ENCODE data around the gene STAB2.

STAB2 gene, protein sequence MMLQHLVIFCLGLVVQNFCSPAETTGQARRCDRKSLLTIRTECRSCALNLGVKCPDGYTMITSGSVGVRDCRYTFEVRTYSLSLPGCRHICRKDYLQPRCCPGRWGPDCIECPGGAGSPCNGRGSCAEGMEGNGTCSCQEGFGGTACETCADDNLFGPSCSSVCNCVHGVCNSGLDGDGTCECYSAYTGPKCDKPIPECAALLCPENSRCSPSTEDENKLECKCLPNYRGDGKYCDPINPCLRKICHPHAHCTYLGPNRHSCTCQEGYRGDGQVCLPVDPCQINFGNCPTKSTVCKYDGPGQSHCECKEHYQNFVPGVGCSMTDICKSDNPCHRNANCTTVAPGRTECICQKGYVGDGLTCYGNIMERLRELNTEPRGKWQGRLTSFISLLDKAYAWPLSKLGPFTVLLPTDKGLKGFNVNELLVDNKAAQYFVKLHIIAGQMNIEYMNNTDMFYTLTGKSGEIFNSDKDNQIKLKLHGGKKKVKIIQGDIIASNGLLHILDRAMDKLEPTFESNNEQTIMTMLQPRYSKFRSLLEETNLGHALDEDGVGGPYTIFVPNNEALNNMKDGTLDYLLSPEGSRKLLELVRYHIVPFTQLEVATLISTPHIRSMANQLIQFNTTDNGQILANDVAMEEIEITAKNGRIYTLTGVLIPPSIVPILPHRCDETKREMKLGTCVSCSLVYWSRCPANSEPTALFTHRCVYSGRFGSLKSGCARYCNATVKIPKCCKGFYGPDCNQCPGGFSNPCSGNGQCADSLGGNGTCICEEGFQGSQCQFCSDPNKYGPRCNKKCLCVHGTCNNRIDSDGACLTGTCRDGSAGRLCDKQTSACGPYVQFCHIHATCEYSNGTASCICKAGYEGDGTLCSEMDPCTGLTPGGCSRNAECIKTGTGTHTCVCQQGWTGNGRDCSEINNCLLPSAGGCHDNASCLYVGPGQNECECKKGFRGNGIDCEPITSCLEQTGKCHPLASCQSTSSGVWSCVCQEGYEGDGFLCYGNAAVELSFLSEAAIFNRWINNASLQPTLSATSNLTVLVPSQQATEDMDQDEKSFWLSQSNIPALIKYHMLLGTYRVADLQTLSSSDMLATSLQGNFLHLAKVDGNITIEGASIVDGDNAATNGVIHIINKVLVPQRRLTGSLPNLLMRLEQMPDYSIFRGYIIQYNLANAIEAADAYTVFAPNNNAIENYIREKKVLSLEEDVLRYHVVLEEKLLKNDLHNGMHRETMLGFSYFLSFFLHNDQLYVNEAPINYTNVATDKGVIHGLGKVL (N-terminal part only)

DNA sequence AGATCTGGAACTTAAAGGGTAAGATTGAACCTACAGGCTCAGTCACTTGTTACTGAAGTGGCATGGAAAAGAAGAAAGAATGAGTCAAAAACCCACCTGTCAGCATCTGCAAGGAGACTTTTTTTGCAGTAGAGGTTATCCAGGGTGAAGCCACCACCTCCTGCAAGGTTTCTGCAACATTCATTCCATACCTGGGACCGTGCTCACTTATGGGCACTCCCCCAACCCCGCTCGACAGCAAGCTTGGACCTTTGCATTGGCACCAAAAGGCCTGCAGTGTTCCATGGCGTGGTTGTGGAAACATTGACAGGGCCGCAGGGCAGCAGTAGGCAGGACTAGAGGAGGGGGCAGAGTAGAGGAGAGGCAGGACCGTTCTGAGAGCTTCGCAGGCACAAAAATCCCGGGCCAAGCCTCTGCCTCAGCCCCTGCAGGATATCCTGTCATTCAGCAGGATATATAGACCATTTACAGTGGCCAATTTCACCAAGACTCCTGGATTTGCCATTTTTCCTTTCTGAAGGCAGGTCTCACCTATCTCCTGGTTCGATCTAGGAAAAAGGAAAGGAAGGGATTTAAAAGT lies at the start of gene STAB2:
TSS of gene STAB2 (plus strand) at position 483 of the 580 bp plus-strand sequence. CDS start 204 bp downstream, outside the sequence.
- no peak for DNase-seq (ENCODE audit: low read depth in 2 of 2)

DNA sequence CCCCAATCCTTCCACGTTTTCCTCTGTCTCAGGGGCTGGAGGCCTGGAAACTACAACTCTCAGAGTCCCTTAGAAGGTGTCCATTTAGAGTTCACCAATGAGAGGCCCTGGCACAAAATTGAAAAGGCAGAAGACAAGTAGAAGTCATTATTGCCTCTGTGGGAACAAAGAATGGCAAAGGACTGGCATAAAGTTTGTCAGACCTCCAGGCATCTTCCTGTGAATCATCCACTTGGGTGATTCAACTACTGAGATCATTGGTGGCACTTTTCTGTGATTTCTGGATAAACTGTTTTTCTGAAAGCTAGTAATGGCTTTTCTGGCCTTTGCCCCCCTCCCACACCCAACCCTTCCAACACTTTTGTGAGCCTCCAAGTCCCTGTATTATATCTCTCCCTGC lies 48.7 kb upstream of the STAB2 start:
- no peak for DNase-seq (ENCODE audit: low read depth in 2 of 2)

DNA sequence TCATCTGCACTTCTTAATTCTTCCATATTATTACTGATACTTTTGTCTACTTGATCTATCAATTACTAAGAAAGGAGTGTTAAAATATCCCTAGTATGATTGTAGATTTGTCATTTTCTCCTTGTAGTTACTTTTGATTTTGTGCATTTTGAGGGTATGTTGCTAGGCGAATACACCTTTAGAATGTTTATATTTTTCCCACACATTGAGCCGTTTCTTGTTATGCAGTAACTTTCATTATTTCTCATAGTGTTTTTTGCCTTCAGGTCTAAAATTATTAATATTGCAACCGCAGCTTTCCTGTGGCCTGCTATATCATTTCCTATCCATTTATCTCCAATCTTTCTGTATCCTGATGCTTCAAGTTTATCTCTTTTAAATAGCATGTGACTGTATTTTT lies 46.8 kb upstream of the STAB2 start:
- no peak for DNase-seq (ENCODE audit: low read depth in 2 of 2)

DNA sequence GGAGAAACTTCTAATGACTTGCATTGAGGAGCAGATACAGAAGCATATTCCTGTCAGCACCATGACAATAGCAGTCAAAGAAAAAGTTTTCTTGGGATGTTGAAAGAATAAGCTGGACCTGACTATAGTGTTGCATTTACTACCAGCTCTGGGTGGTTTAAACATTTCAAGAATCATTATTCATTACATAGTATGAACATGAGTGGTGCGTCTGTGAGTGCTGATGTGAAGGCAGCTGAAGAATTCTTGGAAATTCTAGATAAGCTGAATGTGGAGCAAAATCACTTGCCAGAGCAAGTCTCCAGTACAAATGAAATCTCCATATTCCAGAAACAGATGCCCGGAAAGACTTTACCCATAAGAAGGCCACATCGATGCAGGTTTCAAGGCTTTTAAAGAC lies 45.0 kb upstream of the STAB2 start:
- DNase-seq (ENCODE audit: low read depth in 2 of 2), result no peak

DNA sequence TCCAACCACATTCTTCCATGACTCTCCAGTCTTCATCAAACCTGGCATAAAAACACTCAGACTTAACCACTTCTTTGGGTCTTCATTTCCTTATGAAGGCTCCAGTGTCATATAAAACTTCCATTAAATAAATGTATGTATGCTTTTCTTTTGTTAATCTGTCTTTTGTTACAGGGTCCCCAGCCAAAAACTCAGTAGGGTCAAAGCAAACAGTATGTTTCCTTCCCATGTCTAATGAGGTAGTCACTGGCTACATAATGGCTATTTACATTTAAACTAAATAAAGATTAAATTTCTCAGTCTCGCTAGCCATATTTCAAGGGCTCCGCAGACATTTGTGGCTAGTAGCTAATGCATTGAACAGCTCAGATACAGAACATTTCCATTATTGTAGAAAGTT lies 40.1 kb upstream of the STAB2 start:
- DNase-seq (ENCODE audit: low read depth in 2 of 2), result no peak

DNA sequence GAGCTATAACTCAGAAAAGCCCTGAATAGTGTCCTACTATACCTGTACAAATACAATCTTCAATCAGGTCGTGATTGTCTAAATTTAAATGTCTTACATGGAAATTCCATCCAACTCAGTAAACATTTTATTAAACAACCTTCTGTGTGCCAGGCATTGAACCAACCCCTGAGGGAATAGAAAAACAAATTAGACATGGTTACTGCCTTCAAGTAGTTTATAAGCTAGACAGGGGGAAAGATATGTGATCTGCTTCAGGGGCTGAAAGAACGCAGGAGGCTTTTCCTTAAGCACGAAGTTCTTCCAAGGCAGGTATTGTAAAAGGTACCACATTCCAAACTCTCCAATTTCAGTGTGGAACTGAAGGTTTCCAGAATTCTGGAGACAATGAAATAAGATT lies 39.7 kb upstream of the STAB2 start:
- DNase-seq (ENCODE audit: low read depth in 2 of 2), result no peak

DNA sequence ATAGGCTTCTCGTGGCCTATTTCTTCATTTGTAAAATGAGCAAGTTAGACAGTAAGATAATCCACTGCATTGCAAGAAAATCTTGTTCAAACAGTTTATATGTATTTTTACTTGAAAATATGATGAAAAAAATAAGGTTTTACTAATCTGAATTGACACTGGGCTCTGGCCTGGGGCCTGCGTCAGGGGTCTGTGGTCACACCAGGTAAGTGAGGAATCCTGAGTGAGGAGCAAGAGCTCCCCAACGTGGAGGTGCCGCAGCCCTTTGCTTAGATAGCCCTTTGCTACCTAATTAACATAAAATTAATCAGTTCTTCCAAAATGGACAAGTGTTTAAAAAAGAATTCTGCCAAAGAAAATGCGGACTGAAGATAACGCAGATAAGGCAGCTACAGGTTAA lies 39.1 kb upstream of the STAB2 start:
- DNase-seq (ENCODE audit: low read depth in 2 of 2), result no peak

DNA sequence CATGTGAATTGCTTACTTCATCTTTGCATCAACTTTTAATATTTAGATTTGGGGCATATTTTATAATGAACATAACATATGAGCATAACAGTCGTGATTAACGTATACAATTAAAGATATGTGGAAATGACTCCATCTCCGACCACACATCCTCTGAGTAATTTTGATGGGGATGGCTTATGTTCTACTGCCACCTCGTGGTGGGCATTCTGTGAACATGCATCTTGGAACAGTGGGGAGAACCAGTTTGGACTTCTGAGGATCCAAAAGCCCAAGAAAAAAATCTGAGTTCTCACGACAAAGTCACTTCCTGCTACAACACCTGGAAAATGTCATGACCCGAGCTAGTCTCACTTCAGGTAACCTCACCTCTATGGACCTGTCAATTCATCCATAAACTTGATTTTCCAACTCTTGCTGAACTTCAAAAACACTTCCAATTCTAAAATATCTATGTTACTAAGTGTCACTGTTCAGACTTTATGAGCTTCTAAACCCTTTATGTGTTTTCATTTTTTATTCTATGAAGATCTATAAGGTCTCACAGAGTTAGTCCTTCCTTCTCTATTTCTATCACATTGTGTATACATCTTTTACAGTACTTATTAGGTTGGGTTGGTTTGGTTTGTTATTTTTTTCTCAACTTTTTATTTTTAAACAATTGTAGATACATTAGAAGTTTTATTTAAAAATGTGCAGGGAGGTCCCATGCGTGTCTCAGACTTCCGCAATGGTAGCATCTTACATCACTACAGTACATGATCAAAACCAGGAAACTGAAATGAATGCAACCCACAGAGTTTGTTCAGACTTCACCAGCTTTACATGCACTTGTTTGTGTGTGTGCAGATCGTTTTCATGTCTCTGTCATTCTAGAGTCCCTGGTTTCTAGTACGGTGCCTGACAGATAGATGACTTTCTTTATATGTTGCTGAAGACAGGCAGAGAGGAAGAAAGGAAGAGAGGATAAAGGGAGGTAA lies 38.2 kb upstream of the STAB2 start:
- DNase-seq (ENCODE audit: low read depth in 2 of 2), result peak; percentile 35 to 53

DNA sequence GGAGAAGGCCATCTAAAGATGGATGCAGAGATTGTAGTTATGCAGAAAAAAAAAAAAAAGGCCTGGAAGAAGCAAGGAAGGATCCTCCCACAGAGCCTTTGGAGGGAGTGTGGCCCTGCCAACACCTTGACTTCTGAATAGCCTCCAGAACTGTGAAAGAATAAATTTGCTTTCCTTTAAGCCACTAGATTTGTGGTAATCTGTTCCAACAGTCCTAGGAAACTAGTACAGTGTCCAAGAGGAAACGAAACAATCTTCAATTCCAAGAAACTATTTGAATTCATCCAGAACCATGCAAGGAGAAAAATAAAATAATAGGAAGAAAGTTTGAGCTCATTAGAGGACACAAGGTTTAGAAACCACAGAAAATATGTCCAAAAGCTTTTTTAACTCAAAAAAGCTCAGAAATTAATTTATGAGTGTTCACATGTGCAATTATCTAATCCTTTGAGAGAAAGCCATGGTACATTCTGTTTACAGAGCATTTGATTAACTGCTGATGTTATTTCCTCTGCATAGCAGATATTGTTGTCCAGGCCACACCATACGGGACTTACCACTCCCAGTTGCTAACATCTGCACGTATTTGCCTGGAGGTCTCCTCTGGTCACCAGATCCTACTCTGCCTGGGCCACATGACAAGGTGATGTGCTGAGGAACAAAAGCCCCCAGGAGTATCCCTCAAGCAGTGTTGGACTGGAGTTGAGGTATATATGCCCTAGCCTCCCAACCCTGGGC lies 30.0 kb upstream of the STAB2 start:
- no peak for DNase-seq (ENCODE audit: low read depth in 2 of 2)

DNA sequence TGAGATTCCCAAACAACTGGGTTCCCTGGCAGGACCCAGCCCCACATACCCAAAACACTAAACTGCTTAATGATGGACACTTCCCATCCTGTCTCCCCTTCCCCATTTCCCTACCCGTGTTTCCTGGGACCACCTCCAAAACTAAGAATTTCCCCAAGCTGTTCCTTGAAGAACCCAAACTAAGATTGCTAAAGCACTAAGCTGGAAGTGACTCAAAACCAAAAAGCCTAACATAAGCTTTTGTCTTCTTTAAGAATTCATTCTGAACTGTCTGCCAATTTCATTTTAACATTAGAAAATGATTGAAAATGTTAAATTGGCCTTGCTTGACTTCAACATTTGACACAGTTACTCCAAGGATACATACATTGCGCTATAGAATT lies 29.5 kb upstream of the STAB2 start:
- DNase-seq (ENCODE audit: low read depth in 2 of 2), result no peak

DNA sequence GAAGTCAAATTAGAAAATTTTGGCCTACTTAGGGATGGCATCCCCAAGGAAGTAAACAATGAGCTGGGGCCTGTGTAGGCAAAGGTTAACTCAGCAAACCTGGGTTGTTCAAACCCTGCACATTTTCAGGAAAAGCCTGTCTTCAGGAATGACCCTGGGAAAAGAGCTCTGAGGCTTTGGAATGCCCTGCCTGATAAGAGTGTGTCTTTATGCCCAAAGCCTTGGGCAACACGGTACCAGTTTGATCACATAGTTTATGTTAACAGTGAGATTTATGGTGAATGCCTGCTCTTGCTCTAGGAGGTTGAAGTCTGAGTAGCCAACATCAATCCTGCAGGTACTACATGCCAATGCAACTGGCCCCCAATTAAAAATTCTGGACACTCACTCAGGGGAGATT lies 28.2 kb upstream of the STAB2 start:
- DNase-seq (ENCODE audit: low read depth in 2 of 2), result no peak

DNA sequence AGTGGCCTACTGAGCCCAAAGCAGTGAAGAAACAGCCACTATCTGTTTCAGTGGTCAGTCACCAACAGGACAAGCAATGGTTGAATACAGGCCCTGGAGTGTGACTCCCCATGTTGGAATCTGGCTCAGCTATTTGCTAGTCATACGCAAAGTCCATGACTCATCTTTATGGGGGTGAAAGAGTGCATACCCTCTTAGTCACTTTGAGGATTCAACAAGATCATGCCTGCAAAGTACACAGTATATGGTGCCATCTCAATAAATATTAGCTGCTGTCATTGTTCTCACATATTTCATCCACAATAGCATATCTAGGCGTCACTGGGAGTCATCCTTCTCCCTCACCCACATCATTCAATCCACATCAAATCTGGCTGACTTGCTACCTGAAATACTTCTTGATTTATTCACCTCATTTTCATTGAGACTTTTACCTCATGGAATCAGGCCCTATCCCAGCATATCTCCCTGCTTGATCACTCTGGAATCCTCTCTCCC lies 26.4 kb upstream of the STAB2 start:
- DNase-seq (ENCODE audit: low read depth in 2 of 2), result no peak

DNA sequence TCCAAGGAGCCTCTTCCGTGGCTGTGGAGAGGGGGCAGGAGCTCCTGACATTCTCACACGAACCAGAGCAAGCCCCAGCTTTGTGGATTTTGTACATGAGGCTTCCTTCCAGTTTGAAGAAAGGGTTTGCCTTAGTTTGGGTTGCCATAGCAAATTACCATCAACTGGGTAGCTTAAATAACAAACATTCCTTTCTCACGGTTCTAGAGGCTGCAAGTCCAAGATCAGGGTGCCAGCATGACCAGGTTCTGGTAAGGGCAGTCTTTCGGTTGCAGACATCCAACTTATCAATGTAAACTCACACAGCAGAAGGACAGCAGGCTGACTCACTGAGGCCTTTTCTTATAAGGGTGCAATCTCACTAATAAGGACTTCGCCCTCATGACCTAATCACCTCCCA lies 25.9 kb upstream of the STAB2 start:
- no peak for DNase-seq (ENCODE audit: low read depth in 2 of 2)

DNA sequence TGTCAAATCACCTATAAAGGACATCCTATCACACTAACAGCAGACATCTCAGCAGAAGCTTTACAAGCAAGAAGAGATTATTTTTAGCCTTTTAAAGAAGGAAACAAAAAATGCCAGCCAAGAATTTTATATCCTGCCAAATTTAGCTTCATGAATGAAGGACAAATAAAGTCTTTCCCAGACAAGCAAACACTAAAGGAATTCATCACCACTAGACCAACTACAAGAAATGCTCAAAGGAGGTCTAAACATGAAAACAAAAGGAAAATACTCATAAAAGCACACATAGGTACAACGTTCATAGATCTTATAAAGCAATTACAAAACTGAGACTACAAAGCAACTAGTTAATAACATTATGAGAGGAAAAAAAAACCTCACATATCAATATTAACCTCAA lies 20.7 kb upstream of the STAB2 start:
- DNase-seq (ENCODE audit: low read depth in 2 of 2), result no peak

DNA sequence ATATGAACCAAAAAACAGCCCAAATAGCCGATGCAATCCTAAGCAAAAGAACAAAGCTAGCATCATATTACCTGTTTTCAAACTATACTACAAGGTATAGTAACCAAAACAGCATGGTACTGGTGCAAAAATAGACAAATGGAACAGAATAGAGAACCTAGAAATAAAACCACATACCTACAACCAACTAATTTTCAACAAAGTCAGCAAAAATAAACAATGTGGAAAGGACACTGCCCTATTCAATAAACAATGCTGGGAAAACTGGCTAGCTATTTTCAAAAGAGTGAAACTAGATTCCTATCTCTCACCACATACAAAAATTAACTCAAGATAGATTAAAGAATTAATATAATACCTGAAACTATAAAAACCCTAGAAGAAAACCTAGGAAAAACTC lies 17.8 kb upstream of the STAB2 start:
- DNase-seq (ENCODE audit: low read depth in 2 of 2), result no peak

DNA sequence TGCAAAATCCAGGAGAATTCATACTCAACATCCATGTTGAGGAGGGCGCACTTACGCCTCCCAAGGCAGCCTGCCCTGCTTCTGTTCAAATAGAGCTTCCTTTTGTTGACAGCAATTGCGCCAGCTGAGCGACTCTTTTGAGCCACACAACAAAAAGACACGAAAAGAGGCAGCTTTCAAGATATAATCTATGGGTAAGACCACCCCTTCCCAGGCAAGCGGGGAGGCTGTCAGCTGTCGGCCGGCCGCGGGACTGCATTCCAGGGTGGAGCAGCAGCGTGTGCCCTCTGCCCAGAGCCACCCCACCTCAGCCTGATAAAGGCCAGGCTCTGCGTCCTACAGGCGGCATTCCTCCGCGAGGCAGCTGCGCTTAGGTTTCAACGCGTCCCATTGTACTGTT lies 15.8 kb upstream of the STAB2 start:
- DNase-seq (ENCODE audit: low read depth in 2 of 2), result no peak

DNA sequence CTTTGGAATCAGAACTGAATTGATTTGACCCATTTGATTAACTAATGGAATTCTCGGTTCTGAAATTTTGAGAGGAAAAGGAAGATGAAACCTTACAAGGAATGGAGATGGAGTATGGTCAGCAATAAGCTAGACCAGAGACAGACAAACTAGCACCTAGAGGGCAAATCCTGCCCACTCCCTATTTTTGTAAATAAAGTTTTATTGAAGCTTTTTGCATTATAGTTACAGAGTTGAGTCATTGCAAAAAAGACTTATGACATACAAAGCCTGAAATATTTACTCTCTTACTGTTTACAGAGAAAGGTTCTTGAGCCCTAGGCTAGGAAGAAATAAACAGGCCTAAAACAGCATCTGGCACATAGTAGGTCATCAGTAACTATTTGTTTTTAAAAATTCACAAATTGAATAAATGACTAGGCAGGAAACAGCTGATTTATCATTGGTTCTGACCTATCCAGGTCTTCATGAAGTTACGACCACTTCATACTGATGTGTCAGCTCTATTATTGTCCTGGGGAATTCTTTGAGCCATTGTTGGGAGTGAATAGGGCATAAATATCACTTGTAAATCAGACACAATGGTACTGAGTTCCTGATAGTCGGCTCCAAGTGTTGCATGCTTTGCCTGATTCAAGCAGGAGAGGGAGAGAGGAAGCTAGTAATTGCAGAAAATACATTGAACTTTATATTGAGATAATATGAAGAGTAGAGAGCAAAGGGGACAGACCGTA lies 14.6 kb upstream of the STAB2 start:
- no peak for DNase-seq (ENCODE audit: low read depth in 2 of 2)

DNA sequence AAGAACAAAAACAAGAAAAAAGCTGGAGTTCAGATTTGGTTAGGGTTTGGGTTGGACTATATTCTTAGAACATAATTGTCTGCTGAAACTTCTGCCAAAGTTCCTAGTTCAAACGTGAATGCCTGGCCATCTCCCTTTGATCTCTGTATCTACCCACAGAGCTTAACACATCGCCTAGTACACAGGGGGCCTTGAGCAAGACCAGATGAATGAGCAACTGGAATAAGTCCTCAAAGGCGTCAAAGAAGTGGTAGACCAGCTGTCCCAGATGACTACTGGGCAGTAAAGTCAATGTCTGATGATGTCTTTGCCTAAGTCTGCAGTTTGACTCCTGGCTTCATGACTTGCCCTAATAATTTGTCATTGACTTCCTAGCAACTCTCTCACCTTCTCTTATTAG lies 13.9 kb upstream of the STAB2 start:
- no peak for DNase-seq (ENCODE audit: low read depth in 2 of 2)

DNA sequence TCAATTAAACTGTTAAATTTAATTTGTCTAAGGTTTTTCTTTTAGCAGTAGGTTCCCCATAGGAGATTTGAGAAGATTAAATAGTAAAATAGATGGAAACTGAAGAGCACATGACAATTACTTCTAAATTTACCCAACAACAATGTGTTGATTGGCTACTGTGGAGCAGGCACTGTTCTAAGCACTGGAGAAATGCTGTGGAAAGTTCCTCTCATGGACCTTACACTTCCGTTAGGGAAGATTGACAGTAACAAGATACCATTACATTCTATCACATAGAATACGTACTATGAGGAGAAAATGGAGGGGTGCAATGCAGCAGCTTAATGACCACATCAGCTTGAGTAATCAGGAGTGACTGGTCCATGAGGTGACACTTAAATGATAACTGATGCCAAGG lies 8.1 kb upstream of the STAB2 start:
- DNase-seq (ENCODE audit: low read depth in 2 of 2), result no peak

Data from stimulated activated CD8-positive, alpha-beta memory T cell treated with anti-CD3 and anti-CD28 coated beads, Interleukin-7, amount 100 ng/mL, for 4 hours (primary cell).